Stimulated activated CD4-positive, alpha-beta T cell treated with anti-CD3 and anti-CD28 coated beads, TNF-alpha, amount 100 ng/mL, for 4 hours (primary cell): ENCODE data around the gene CDC42BPB.

Source experiments
- DNase-seq, 3 experiments: peaks; one replicate each; pipeline ENCODE4 v3.0.0-alpha.2; 2020; ENCODE audit warnings: low read depth in 3 of 3

The CDC42BPB gene

GRCh38 chr14:102966681-102967505, 90.5 kb downstream of the CDC42BPB start:
- DNase-seq = no peak

- DNase-seq = no peak
Observed at GRCh38 chr14:102965971-102966655, 91.2 kb downstream of the CDC42BPB start.

GRCh38 chr14:102965282-102965681, 92.1 kb downstream of the CDC42BPB start:
- DNase-seq = no peak

GRCh38 chr14:102964152-102964730, 93.1 kb downstream of the CDC42BPB start:
- DNase-seq = no peak

GRCh38 chr14:102962111-102962627, 95.2 kb downstream of the CDC42BPB start:
- no peak for DNase-seq

- DNase-seq = no peak
Observed at GRCh38 chr14:102958461-102958860, 98.9 kb downstream of the CDC42BPB start.

- DNase-seq = no peak
Observed at GRCh38 chr14:102957222-102957621, 100.1 kb downstream of the CDC42BPB start.

GRCh38 chr14:102955636-102956408, 101.5 kb downstream of the CDC42BPB start:
- no peak for DNase-seq

GRCh38 chr14:102954081-102954789, 103.1 kb downstream of the CDC42BPB start:
- no peak for DNase-seq

- DNase-seq = no peak
Observed at GRCh38 chr14:102953100-102953499, 104.2 kb downstream of the CDC42BPB start.

- DNase-seq = no peak
Observed at GRCh38 chr14:102952276-102952675, 105.1 kb downstream of the CDC42BPB start.

GRCh38 chr14:102951799-102952198, 105.5 kb downstream of the CDC42BPB start:
- no peak for DNase-seq

GRCh38 chr14:102951034-102951433, 106.3 kb downstream of the CDC42BPB start:
- DNase-seq = no peak

GRCh38 chr14:102949801-102950451, 107.4 kb downstream of the CDC42BPB start:
- DNase-seq = no peak

- peak in 1 of 3 experiments; percentile 22 for DNase-seq
Observed at GRCh38 chr14:102949062-102949800, 108.1 kb downstream of the CDC42BPB start.

GRCh38 chr14:102948698-102949061, 108.7 kb downstream of the CDC42BPB start:
- DNase-seq = no peak

- DNase-seq = no peak
Observed at GRCh38 chr14:102947321-102948103, 109.8 kb downstream of the CDC42BPB start.

- no peak for DNase-seq
Observed at GRCh38 chr14:102945346-102946130, 111.8 kb downstream of the CDC42BPB start.
